ENCODE measurements around the gene PRRG1. TPM values are rescaled to one million over a fixed set of nuclear protein-coding genes. Genes with fewer than 3 reads are reported as not detected.

Gene PRRG1
- total RNA-seq, 1 experiment from 2014 or later: not detected

Other genes starting within 250 kb of the PRRG1 start
- gene LANCL3, start 222.3 kb downstream of the PRRG1 start, total RNA-seq (2014; rRNA removed; shearing (Covaris generic)): not detected in 2 replicates